HepG2 (cell line): ENCODE measurements around the gene ANXA6.

Experiments
- ARID3A ChIP-seq: IDR thresholded peaks from 2 replicates; pipeline ENCODE4 v1.6.1; 2012; ENCODE audit warnings: low read depth, low read length, improper control_type of control experiment
- CBX1 ChIP-seq: IDR thresholded peaks from one replicate; pipeline ENCODE4 v1.6.1; 2016; ENCODE audit warnings: antibody characterized with exemption, low read depth
- CBX5 ChIP-seq: sonication (generic); formaldehyde crosslinking; IDR thresholded peaks from 2 replicates; pipeline ENCODE4 v1.4.0; 2020; ENCODE audit warnings: missing genetic modification reagents, borderline replicate concordance
- GABPB1 ChIP-seq: IDR thresholded peaks from 2 replicates; pipeline ENCODE4 v1.6.1; 2016; ENCODE audit warnings: mild to moderate bottlenecking, missing genetic modification reagents, moderate library complexity, missing compliant biosample characterization
- GATAD1 ChIP-seq: IDR thresholded peaks from 2 replicates; pipeline ENCODE4 v1.6.1; 2016; ENCODE audit warnings: missing genetic modification reagents, missing compliant biosample characterization
- IRF9 ChIP-seq: sonication (generic); formaldehyde crosslinking; IDR thresholded peaks from 2 replicates; pipeline ENCODE4 v1.8.0; 2022; ENCODE audit warnings: missing genetic modification reagents, mild to moderate bottlenecking, borderline replicate concordance
- NPAS2 ChIP-seq: sonication (generic); formaldehyde crosslinking; IDR thresholded peaks from 2 replicates; pipeline ENCODE4 v1.8.0; 2022; ENCODE audit warnings: mild to moderate bottlenecking, missing genetic modification reagents, borderline replicate concordance
- POLR2AphosphoS5 ChIP-seq: IDR thresholded peaks from 2 replicates; pipeline ENCODE4 v1.6.1; 2012; ENCODE audit warnings: low read depth, low read length
- SP1 ChIP-seq, 2 experiments: fragments of 450-650 bp in 1 of 2; sonication (generic) in 1 of 2; formaldehyde crosslinking in 1 of 2; IDR thresholded peaks; 2 replicates each; pipeline versions ENCODE4 v1.4.0 to v1.6.1; 2016 to 2020; ENCODE audit warnings: missing genetic modification reagents in 1 of 2
- TRAFD1 ChIP-seq: sonication (generic); formaldehyde crosslinking; IDR thresholded peaks from 2 replicates; pipeline ENCODE4 v1.5.1; 2020; ENCODE audit warnings: missing genetic modification reagents, mild to moderate bottlenecking, borderline replicate concordance
- ZNF605 ChIP-seq: sonication (generic); formaldehyde crosslinking; IDR thresholded peaks from 2 replicates; pipeline ENCODE4 v1.8.0; 2022; ENCODE audit warnings: mild to moderate bottlenecking, missing genetic modification reagents
- TF ChIP-seq, protein P1 (sequence below): sonication (generic); formaldehyde crosslinking; IDR thresholded peaks from 2 replicates; pipeline ENCODE4 v1.5.0; 2020; ENCODE audit warnings: mild to moderate bottlenecking, missing genetic modification reagents, moderate library complexity
- TF ChIP-seq, protein P2 (sequence below): sonication (generic); formaldehyde crosslinking; IDR thresholded peaks from 2 replicates; pipeline ENCODE4 v1.5.1; 2020; ENCODE audit warnings: mild to moderate bottlenecking, missing genetic modification reagents

DNA sequence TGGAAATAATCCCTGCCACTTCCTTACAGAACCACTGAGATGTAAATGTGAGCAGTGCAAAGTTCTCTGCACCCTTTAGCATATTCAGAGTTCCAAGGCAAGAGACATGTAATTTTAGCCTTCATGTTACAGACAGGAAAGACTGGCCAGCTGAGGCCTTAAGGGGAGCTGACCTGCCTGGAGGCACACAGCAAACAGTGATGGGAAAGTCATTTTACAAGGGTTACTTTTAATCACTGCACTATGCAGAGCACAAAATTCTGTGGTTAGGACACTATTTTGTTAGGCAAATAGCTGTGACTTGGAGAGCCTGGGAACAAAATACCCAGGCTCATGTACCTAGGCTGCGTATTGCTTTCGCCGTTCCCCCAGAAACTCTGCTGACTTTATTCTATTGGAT, 46.6 kb downstream of the ANXA6 start:
- TF ChIP-seq POLR2AphosphoS5 = no peak
- TF ChIP-seq GATAD1 (CRISPR knock-in tag) = no peak
- TF ChIP-seq SP1 (IDR thresholded peaks at IDR 0.05) = no peak
- no peak for TF ChIP-seq SP1 (CRISPR knock-in tag; IDR thresholded peaks at IDR 0.05)
- TF ChIP-seq CBX1 = no peak
- TF ChIP-seq GABPB1 (CRISPR knock-in tag) = no peak
- TF ChIP-seq, protein P1, sequence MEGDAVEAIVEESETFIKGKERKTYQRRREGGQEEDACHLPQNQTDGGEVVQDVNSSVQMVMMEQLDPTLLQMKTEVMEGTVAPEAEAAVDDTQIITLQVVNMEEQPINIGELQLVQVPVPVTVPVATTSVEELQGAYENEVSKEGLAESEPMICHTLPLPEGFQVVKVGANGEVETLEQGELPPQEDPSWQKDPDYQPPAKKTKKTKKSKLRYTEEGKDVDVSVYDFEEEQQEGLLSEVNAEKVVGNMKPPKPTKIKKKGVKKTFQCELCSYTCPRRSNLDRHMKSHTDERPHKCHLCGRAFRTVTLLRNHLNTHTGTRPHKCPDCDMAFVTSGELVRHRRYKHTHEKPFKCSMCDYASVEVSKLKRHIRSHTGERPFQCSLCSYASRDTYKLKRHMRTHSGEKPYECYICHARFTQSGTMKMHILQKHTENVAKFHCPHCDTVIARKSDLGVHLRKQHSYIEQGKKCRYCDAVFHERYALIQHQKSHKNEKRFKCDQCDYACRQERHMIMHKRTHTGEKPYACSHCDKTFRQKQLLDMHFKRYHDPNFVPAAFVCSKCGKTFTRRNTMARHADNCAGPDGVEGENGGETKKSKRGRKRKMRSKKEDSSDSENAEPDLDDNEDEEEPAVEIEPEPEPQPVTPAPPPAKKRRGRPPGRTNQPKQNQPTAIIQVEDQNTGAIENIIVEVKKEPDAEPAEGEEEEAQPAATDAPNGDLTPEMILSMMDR (CRISPR knock-in tag) = no peak
- TF ChIP-seq NPAS2 (CRISPR knock-in tag) = no peak
- TF ChIP-seq TRAFD1 = no peak
- TF ChIP-seq, protein P2, sequence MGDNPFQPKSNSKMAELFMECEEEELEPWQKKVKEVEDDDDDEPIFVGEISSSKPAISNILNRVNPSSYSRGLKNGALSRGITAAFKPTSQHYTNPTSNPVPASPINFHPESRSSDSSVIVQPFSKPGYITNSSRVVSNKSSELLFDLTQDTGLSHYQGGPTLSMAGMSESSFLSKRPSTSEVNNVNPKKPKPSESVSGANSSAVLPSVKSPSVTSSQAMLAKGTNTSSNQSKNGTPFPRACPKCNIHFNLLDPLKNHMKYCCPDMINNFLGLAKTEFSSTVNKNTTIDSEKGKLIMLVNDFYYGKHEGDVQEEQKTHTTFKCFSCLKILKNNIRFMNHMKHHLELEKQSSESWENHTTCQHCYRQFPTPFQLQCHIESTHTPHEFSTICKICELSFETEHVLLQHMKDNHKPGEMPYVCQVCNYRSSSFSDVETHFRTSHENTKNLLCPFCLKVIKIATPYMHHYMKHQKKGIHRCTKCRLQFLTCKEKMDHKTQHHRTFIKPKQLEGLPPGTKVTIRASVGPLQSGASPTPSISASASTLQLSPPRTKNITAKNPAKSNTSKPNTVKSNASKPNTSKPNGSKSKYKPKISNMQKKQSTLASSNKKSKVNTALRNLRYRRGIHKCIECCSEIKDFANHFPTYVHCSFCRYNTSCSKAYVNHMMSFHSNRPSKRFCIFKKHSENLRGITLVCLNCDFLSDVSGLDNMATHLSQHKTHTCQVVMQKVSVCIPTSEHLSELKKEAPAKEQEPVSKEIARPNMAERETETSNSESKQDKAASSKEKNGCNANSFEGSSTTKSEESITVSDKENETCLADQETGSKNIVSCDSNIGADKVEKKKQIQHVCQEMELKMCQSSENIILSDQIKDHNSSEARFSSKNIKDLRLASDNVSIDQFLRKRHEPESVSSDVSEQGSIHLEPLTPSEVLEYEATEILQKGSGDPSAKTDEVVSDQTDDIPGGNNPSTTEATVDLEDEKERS (CRISPR knock-in tag) = no peak
- TF ChIP-seq IRF9 (CRISPR knock-in tag) = no peak
- no peak for TF ChIP-seq CBX5
- no peak for TF ChIP-seq ZNF605 (CRISPR knock-in tag)
- no peak for TF ChIP-seq ARID3A
